CD4-positive, alpha-beta T cell treated with Interleukin-12 subunit alpha and Interleukin-12 subunit beta, for 1 hour (primary cell): ENCODE data around the gene SARS2.
"Not testable (repeated sequence)": the region's sequence is repeated elsewhere in the genome, so short reads cannot be mapped to it uniquely, and the experiment has no call there.

Source experiments
- DNase-seq: peaks from one replicate; pipeline ENCODE4 v3.0.0-alpha.2; 2020

Gene SARS2

GRCh38 chr19:38945562-38946228 lies 15.1 kb upstream of the SARS2 start:
- DNase-seq = no peak

GRCh38 chr19:38944981-38945506 lies 14.5 kb upstream of the SARS2 start:
- no peak for DNase-seq

GRCh38 chr19:38942471-38943181 lies 12.1 kb upstream of the SARS2 start:
- DNase-seq = no peak

GRCh38 chr19:38941979-38942378 lies 11.4 kb upstream of the SARS2 start:
- DNase-seq = no peak

GRCh38 chr19:38941466-38941865 lies 10.9 kb upstream of the SARS2 start:
- not testable (repeated sequence) for DNase-seq

GRCh38 chr19:38939957-38940356 lies 9.4 kb upstream of the SARS2 start:
- DNase-seq = no peak

GRCh38 chr19:38933544-38933943 lies 3.0 kb upstream of the SARS2 start:
- DNase-seq = no peak

GRCh38 chr19:38932425-38933179 lies 2.0 kb upstream of the SARS2 start:
- peak; percentile 62 for DNase-seq

GRCh38 chr19:38931521-38931793 lies 894 bp upstream of the SARS2 start:
- no peak for DNase-seq

GRCh38 chr19:38930776-38931520 lies 385 bp upstream of the SARS2 start, which contains the start of gene MRPS12:
Gene MRPS12 (plus strand): TSS chr19:38930944. CDS start chr19:38931295, 351 bp downstream.
- DNase-seq = peak; percentile 100

- peak; percentile 44 for DNase-seq
Measured at GRCh38 chr19:38928391-38929001, 2.1 kb downstream of the SARS2 start.

GRCh38 chr19:38924388-38924787 lies 6.2 kb downstream of the SARS2 start:
- DNase-seq = peak; percentile 67

- DNase-seq = no peak
Measured at GRCh38 chr19:38922482-38922881, 8.1 kb downstream of the SARS2 start.

- DNase-seq = no peak
Measured at GRCh38 chr19:38921420-38922274, 8.9 kb downstream of the SARS2 start.

- no peak for DNase-seq
Measured at GRCh38 chr19:38920602-38921419, 9.8 kb downstream of the SARS2 start.

GRCh38 chr19:38919837-38920601 lies 10.5 kb downstream of the SARS2 start:
- no peak for DNase-seq

GRCh38 chr19:38918526-38918925 lies 12.0 kb downstream of the SARS2 start:
- DNase-seq = no peak

GRCh38 chr19:38917921-38918491 lies 12.6 kb downstream of the SARS2 start:
- no peak for DNase-seq

- DNase-seq = no peak
Measured at GRCh38 chr19:38917516-38917915, 13.0 kb downstream of the SARS2 start.
